LoVo (cell line): ENCODE data around the gene GBA2.

Experiments
- DNase-seq: peaks from one replicate; pipeline ENCODE4 v3.0.0-alpha.2; 2016; ENCODE audit warnings: low spot score

The GBA2 gene

GRCh38 chr9:35738924-35739323 lies 10.1 kb downstream of the GBA2 start:
- no peak for DNase-seq

DNA sequence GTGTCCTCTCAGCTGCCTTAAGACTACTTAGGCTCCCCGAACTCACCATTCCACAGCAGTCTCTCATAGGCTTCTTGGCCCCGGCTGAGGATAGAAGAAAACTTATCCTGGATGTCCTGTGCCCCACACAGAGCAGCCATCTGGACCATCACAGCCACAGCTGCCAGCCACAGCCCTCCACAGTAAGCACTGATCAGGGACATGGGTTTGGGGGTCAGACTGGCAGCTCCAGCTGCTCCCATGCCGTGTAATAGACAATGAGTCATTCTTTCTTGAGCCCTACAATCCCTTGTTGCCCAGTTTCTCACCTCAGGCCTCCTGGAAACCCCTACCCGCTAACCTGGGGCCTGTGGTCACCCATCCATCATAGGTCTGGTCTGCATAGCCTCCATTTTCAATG lies 10.8 kb downstream of the GBA2 start:
- no peak for DNase-seq

- no peak for DNase-seq
Observed at GRCh38 chr9:35737143-35737542, 11.9 kb downstream of the GBA2 start.

GRCh38 chr9:35736201-35736633 lies 12.8 kb downstream of the GBA2 start:
- DNase-seq = peak; percentile 56

- DNase-seq = no peak
Observed at GRCh38 chr9:35734096-35734495, 14.9 kb downstream of the GBA2 start.

DNA sequence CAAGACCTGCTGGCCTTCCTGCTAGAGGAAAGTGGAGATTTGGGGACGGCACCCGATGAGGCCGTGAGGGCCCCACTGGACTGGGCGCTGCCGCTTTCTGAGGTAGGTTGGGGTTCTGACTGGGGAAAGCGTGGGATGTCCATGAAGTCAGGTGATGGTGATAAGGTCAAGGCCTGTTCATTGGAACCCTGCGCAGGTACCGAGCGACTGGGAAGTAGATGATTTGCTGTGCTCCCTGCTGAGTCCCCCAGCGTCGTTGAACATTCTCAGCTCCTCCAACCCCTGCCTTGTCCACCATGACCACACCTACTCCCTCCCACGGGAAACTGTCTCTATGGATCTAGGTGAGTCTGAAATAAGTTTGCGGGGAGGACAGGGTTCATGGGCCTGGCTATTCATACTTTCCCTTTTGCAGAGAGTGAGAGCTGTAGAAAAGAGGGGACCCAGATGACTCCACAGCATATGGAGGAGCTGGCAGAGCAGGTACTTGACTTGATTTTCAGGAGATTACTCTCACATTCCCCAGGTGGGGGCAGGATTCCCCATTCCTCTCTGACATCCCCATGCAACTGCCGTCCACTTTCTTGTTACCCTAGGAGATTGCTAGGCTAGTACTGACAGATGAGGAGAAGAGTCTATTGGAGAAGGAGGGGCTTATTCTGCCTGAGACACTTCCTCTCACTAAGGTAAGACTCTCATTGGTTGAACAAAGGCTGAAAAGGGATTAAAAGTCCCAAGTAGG lies 16.1 kb downstream of the GBA2 start:
- peak; percentile 57 for DNase-seq

DNA sequence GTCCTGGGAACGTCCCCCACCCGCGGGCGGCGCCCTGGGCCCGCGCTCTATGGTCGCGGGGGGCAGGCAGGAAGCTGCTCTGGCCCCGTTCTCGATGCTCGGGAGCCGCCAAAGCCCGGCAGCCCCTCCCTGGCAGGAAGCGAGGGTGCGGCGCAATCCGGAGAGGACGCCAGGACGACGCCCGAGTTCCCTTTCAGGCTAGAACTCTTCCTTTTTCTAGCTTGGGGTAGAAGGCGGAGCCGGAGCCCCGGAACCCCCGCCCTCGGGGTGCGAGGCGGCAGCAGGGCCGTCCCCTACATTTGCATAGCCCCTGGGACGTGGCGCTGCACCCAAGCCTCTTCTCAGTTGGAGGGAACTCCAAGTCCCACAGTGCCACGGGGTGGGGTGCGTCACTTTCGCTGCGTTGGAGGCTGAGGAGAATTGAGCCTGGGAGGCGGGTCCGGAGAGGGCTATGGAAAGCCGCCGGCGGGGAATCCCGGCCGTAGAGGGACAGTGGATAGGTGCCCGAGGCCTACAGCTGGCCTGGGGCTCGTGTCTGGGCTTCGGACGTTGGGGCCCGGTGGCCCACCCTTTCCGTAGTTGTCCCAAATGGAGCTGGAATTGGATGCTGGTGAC lies 16.7 kb downstream of the GBA2 start, which contains the start of the genes CREB3 and TLN1:
Gene CREB3, plus strand, starts transcription at position 482 of the 615 bp plus-strand sequence. Its CDS starts 107 bp downstream, at position 589.
Gene TLN1, minus strand, starts transcription at position 11 of the 615 bp plus-strand sequence. CDS start 6,501 bp downstream, outside the sequence.
- DNase-seq = peak; percentile 97

DNA sequence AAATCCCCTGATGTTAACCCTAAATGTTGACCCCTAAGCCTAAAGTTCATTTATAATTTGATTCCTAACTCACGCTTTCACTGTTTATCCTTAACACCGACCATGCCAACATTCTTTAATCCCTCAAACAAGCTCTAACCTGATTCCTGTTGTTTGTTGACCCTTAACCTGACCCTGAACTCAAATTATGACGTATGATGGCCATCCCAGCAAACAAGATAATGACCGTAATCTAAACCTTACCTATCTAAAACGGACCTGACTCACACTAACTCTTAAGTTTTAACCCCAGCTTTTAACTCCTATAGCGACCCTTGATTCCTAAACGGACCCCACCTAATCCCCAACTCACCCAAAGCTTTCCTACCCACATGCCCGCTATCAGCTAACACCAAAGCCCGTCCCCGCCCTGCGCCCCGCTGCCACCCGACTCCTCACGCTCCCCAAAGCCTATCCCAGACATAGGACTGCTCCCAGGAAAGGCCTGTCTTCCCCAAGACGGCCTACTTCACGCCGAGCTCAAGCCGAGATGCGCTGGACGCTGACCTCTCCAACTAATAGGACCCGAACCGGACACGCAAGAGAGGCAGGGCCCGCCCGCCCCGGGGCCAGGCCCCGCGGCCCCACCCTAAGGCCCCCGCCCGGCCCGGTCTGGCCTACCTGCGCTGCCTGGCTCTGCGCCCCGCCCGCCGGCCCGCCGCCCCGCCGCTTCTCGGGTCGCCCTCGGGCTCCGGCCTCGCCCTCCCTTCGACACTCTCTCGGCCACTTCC lies 17.4 kb downstream of the GBA2 start:
- no peak for DNase-seq

DNA sequence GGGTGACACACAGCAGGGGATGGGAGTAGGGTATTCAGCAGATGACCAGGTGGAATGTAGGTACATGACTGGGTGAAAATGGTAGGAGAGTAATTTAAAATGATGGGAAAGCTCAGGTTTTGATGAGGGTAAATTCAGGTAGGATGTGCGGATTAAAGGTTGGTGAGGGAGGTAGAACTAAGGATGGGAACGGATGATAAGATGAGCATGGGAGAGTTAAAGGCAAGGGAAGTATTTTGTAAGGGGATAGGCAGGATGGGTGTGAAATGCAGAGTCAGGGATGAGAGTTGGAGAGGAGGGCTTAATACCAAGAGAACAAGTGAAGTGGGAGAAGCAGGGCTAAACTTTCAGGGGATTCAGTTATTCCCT lies 18.6 kb downstream of the GBA2 start:
- no peak for DNase-seq

- peak; percentile 36 for DNase-seq
Observed at GRCh38 chr9:35729700-35730485, 19.1 kb downstream of the GBA2 start.

GRCh38 chr9:35729101-35729500 lies 19.9 kb downstream of the GBA2 start:
- no peak for DNase-seq

- DNase-seq = no peak
Observed at GRCh38 chr9:35728041-35728971, 20.7 kb downstream of the GBA2 start.

DNA sequence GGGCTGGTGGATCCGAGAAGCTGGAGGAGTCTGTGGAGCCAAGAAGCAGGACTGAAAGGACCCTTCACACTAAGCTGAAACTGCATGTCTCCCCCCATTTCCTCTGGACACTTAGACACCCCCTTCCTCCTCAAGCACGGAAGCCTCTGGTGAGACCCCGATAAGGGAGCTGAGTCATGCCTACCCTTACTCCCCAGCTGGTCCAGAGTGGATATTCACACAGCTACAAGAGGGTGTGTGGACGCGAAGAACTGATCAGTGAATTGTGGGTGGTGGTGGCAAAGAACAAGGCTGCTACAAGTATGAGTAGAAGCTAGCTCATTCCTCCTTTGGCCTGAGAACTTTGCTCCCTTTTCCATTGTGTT lies 21.4 kb downstream of the GBA2 start:
- no peak for DNase-seq

GRCh38 chr9:35726931-35727330 lies 22.1 kb downstream of the GBA2 start:
- DNase-seq = no peak

- DNase-seq = no peak
Observed at GRCh38 chr9:35725362-35725761, 23.7 kb downstream of the GBA2 start.

DNA sequence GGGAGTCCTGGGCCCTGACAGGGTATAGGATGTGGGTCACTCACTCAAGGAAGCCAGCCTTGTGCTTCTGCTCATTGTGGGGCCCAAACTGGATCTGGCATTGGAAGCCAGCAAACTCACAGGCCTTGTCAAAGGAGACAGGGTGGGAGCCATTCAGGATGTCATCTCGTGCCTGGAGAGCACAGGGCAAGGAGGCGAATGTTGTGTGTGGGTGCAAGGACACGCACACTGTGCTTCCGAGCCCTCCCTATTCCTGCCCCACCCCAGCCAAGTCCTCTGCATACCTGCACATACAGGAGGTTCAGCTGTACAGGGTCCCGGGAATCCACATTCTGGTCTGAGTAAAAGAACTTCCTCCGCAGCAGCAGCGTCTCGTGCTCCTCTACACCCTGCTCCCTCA lies 25.1 kb downstream of the GBA2 start:
- no peak for DNase-seq

DNA sequence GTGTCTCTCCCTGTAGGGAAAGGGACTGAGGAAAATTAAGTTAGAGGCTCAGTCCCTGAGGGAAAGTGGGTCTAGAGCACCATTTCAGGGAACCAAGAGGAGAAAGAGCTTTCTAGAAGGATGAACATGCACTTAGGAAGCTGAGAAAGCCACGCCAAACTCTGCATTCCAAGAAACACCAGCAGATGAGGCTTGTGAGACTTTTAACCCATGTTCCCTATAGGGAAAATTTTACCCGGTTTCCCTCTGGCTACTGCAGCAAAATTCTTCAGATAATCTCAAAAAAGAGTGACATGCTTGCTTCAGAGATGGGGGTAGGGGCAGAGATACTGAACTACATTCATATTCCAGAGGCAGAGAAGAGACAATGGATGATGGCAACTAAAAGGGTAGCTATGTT lies 25.6 kb downstream of the GBA2 start:
- no peak for DNase-seq

DNA sequence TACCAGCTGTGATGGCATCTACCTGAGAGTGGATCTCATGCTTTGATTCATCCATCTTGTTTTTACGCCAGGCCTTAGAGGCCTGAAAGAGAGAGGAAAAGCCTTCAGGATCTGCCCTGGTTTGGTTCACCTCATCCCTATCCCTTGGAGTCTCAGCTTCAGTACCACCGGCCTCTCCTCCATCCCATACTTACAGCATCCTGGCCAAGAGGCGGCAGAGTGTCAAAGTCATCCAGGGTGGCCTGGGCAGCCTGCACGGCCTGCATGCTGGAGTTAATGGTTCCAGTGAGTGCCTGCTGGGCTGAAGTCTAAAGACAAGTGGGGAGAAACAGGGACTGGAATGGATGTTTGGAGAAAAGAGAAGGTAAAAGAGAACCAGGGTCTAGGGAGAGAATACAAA lies 29.5 kb downstream of the GBA2 start:
- DNase-seq = no peak

DNA sequence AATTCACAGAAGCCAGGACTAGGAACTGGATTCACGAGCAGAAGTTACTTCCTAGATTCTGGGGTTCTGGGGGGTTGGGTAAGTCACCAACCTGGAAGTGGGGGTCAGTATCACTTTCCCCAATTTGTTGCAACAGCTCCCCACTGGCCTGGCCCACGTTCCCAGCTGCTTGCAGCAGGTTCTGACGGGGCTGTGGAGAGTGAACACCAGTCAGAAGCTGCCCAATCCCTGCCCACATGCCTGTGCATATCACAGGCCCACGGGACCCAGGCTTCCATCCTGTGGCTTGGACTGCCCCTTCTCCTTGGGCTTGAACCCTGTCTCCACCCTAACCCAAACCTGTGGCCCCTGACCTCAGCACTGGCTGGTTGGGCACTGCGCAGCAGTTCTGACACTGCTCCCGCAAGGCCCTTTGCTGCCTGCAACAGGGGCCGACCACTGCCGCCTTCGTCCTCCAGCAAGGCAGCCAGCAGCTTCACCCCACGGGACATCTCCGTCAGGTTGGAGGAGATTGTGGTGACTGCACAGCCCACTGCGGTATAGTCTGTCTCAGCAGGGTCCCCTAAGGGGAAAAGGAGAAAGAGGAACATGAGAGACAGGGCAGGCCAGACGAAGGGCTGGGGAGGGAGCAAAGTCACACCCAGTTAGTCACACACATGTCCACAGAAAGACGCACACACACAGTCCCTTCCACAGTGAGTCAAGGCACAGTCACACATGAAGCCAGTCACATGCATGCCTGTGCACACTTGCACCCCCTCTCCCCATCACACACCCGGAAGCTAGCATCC lies 30.1 kb downstream of the GBA2 start:
- DNase-seq = no peak
